Loucy (cell line): ENCODE results near the gene DNAJC5G.

ENCODE experiments used
- H2AFZ ChIP-seq: fragments of 200-600 bp; sonication (generic); 2 replicates; pipeline ENCODE4 v1.6.0; 2016; ENCODE audit warnings: antibody characterized with exemption, mild to moderate bottlenecking, low read length, moderate library complexity
- H3F3A ChIP-seq: fragments of 200-600 bp; 2 replicates; pipeline ENCODE4 v1.6.0; 2016; ENCODE audit warnings: antibody characterized with exemption, low read depth, mild to moderate bottlenecking
- H3K27me3 ChIP-seq: fragments of 200-600 bp; sonication (generic); 2 replicates; pipeline ENCODE4 v1.6.1; 2014; ENCODE audit warnings: low read length, mild to moderate bottlenecking; ENCODE audit not compliant: insufficient read depth, poor library complexity, severe bottlenecking
- H3K36me3 ChIP-seq: fragments of 200-600 bp; sonication (generic); 2 replicates; pipeline ENCODE4 v1.6.1; 2016; ENCODE audit warnings: low read length; ENCODE audit not compliant: insufficient read depth
- H3K4me1 ChIP-seq: fragments of 200-600 bp; sonication (generic); 2 replicates; pipeline ENCODE4 v1.5.1; 2014; ENCODE audit warnings: low read length, mild to moderate bottlenecking; ENCODE audit not compliant: insufficient read depth, poor library complexity, severe bottlenecking
- H3K4me2 ChIP-seq: fragments of 200-600 bp; sonication (generic); 2 replicates; pipeline ENCODE4 v1.6.0; 2014; ENCODE audit warnings: antibody characterized with exemption, low read length, low read depth, mild to moderate bottlenecking; ENCODE audit not compliant: poor library complexity, severe bottlenecking
- H3K4me3 ChIP-seq: fragments of 200-600 bp; sonication (generic); 2 replicates; pipeline ENCODE4 v1.5.1; 2014; ENCODE audit warnings: low read length, mild to moderate bottlenecking, mixed read lengths; ENCODE audit not compliant: poor library complexity, severe bottlenecking
- H3K79me2 ChIP-seq: fragments of 200-600 bp; sonication (generic); 2 replicates; pipeline ENCODE4 v1.6.1; 2014; ENCODE audit warnings: low read length; ENCODE audit not compliant: insufficient read depth
- H3K9ac ChIP-seq: fragments of 200-600 bp; sonication (generic); 2 replicates; pipeline ENCODE4 v1.6.0; 2014; ENCODE audit warnings: mild to moderate bottlenecking, low read depth, low read length, moderate library complexity; ENCODE audit not compliant: poor library complexity, severe bottlenecking
- H3K9me2 ChIP-seq: fragments of 200-600 bp; sonication (generic); replicated peaks from 2 replicates; pipeline ENCODE4 v1.6.1; 2016; ENCODE audit warnings: low read depth, low read length, mixed read lengths
- H3K9me3 ChIP-seq: fragments of 200-600 bp; sonication (generic); 2 replicates; pipeline ENCODE4 v1.6.1; 2014; ENCODE audit warnings: mild to moderate bottlenecking, antibody characterized with exemption, low read length, low read depth; ENCODE audit not compliant: insufficient read depth
- H4K20me1 ChIP-seq: fragments of 200-600 bp; sonication (generic); 2 replicates; pipeline ENCODE4 v1.6.0; 2014; ENCODE audit warnings: antibody characterized with exemption, low read length, mild to moderate bottlenecking; ENCODE audit not compliant: insufficient read depth, poor library complexity, severe bottlenecking
- EZH2phosphoT487 ChIP-seq: fragments of 200-600 bp; IDR thresholded peaks from 2 replicates; pipeline ENCODE4 v1.6.1; 2018; ENCODE audit warnings: antibody characterized with exemption, mild to moderate bottlenecking, moderate library complexity, borderline replicate concordance
- TF ChIP-seq, protein P1 (sequence below): fragments of 200-600 bp; sonication (generic); conservative IDR thresholded peaks from 2 replicates; pipeline ENCODE4 v1.5.1; 2014; ENCODE audit warnings: mild to moderate bottlenecking, antibody characterized with exemption, low read length

Gene DNAJC5G

DNA sequence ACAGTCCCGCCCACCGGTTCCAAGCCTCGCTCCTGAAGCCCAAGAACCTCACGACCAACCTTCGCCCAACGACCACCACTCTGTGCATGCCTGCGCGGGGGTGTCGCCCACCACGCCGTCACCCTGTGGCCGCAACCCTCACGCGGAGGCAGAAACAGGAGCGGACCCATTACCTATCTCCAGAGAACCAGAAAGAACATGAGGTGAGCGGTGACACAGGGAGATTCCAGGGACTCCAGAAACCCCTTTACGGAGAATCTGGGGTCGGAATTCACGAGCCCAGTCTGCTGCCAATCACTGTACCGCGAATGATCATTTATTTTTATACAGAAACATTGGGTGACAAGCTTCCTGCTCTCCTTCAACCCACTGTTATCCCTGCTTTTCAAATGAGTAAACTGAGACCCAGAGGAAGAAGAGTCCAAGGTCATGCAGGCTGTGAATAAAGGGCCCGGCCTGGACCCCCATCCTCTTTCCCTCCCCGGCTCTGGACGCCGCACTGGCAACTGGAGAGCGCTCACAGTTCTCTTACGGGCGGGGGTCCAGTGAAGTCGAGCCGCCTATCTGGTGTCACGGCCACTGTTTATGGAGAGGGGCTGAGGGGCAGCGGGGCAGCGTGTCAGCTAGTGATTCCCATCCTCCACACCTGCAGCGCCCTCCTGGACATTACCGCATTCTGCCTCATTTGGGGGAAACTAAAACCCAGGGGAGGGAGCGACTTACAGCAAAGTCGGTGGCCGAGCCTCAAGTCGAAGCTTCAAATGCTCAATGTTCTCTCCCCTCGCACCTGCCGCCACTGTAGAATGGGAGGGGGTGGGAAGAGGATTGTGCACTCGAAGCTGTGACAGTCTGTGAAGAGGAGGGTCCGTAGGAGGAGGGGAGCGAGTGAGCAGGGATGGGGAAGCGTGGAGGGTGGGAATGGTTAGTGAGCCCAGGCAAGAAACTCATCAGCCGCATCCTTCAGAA is 11.7 kb upstream of the DNAJC5G start:
- Histone ChIP-seq H3K4me2 (no peak overlapping the region), H3K27me3 (no peaks in the 10 kb centered on the region), H3K4me3 (no peak overlapping the region), H3F3A (no peaks in the 10 kb centered on the region), H3K36me3 (no peaks in the 10 kb centered on the region), H4K20me1 (no peaks in the 10 kb centered on the region), H3K9me2 (no peaks in the 10 kb centered on the region), H3K9me3 (no peaks in the 10 kb centered on the region), H3K79me2 (no peaks in the 10 kb centered on the region), H3K9ac (no peak overlapping the region), H3K4me1 (no peaks in the 10 kb centered on the region), H2AFZ (no peak overlapping the region)
- TF ChIP-seq, protein P1, sequence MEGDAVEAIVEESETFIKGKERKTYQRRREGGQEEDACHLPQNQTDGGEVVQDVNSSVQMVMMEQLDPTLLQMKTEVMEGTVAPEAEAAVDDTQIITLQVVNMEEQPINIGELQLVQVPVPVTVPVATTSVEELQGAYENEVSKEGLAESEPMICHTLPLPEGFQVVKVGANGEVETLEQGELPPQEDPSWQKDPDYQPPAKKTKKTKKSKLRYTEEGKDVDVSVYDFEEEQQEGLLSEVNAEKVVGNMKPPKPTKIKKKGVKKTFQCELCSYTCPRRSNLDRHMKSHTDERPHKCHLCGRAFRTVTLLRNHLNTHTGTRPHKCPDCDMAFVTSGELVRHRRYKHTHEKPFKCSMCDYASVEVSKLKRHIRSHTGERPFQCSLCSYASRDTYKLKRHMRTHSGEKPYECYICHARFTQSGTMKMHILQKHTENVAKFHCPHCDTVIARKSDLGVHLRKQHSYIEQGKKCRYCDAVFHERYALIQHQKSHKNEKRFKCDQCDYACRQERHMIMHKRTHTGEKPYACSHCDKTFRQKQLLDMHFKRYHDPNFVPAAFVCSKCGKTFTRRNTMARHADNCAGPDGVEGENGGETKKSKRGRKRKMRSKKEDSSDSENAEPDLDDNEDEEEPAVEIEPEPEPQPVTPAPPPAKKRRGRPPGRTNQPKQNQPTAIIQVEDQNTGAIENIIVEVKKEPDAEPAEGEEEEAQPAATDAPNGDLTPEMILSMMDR, result no peak
- TF ChIP-seq EZH2phosphoT487, result no peak

DNA sequence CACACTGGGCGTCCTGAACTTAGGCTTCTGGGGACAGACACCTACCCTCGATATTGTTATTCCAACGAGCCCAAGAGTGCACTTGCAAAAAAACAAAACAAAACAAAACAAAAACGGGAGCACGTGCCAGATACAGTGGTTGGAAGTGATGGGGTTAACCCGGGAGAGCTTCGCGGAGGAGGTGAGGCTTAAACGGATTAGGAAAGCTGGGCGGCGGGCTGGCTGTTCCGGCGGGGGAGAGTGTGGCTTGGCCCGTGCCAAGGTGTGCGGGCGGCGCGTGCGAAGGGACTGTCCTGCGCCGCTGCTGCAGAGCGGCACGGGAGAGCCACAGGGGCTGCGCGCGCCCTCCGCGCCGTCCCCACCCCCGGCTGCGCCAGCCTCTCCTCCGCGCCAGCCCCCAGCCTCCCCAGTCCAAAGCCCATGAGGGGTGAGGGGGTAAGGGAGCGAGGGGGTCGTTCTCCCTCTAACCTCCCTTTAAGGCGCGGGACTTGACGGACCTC is 10.9 kb upstream of the DNAJC5G start:
- Histone ChIP-seq H3K9me2 (no peaks in the 10 kb centered on the region), H4K20me1 (no peaks in the 10 kb centered on the region), H3K27me3 (no peaks in the 10 kb centered on the region), H3K4me2 (no peak overlapping the region), H3K79me2 (no peaks in the 10 kb centered on the region), H2AFZ (no peak overlapping the region), H3K36me3 (no peaks in the 10 kb centered on the region), H3K9me3 (no peaks in the 10 kb centered on the region), H3K4me3 (no peak overlapping the region), H3K4me1 (no peaks in the 10 kb centered on the region), H3K9ac (no peak overlapping the region), H3F3A (no peaks in the 10 kb centered on the region)
- no peak for TF ChIP-seq EZH2phosphoT487

DNA sequence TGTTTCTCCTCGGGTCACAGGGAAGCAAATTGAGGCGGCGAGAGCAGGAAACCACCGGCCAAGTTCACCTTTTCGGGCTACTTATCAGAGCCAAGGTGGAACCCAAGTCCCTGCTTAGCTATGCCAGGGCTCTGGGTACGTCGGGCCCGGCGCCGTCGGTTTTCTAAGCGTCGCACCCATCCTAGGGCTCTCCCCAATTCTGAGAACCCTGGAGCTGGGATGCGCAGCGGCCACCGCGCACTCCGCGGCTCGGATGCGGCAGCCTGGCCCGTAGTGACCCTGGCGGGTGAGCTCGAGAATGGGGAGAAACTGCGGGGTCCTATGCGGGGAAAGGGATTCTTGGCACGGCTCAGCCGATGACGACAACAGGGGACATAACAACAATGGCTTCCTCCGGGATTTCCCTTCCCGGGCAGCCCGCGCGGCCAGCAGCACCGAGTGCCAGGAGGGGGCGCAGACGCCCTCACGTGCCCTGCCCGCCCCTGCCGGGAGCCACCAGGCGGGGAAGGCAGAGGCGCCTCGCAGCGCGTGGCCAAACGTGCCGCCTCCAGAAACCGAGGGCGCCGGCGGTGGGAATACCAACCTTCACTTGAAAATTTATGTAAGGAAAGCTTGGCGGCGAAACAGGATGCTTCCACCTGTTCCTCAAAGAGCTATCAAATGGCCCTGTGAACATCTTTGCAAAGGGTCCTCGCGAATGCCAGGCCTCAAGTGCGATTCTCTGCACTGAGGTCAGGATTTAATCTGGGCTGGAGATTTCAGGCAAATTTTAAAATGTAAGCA is 10.3 kb upstream of the DNAJC5G start:
- no peaks in the 10 kb centered on the region for H3K9me3 ChIP-seq
- no peak overlapping the region for H3K4me2 ChIP-seq
- no peaks in the 10 kb centered on the region for H3F3A ChIP-seq
- H3K79me2 ChIP-seq, result no peaks in the 10 kb centered on the region
- no peak overlapping the region for H2AFZ ChIP-seq
- no peaks in the 10 kb centered on the region for H3K27me3 ChIP-seq
- TF ChIP-seq, protein P1, result no peak
- no peak for TF ChIP-seq EZH2phosphoT487
- no peak overlapping the region for H3K9ac ChIP-seq
- H3K36me3 ChIP-seq, result no peaks in the 10 kb centered on the region
- H3K4me3 ChIP-seq, result no peak overlapping the region
- no peaks in the 10 kb centered on the region for H4K20me1 ChIP-seq
- no peaks in the 10 kb centered on the region for H3K9me2 ChIP-seq
- no peaks in the 10 kb centered on the region for H3K4me1 ChIP-seq
